ENCODE data around the gene PALD1.

The PALD1 gene

GRCh38 chr10:70539471-70539870 lies 60.9 kb downstream of the PALD1 start:
- no peaks in the 10 kb centered on the region for H3K4me1 ChIP-seq (ENCODE audit: control insufficient read depth in 1 of 2, insufficient read depth in 2 of 2, low read length in 2 of 2)
- no peaks in the 10 kb centered on the region for H3K27me3 ChIP-seq (ENCODE audit: insufficient read depth, low read length)
- H3K9me3 ChIP-seq (ENCODE audit: insufficient read depth, low read depth, low read length) = peaks cover 4% of the 10 kb centered on the region
- H2AFZ ChIP-seq (ENCODE audit: insufficient read depth, low read length, poor library complexity) = no peak overlapping the region
- no peak overlapping the region for H4K8ac ChIP-seq (ENCODE audit: low read depth, low read length)
- H3K9ac ChIP-seq (ENCODE audit: low read length) = no peak overlapping the region
- no peaks in the 10 kb centered on the region for H3K36me3 ChIP-seq (ENCODE audit: control insufficient read depth in 1 of 2, insufficient read depth in 2 of 2, low read length in 2 of 2)
- no peak overlapping the region for H3K18ac ChIP-seq (ENCODE audit: low read length)
- WGBS (ENCODE audit: extremely low coverage, insufficient coverage, insufficient read length) = no CpG with 5 or more reads among the region's 7 CpGs
- no peak overlapping the region for H4K91ac ChIP-seq (ENCODE audit: low read depth, low read length)
- H2AK5ac ChIP-seq (ENCODE audit: low read length) = no peak overlapping the region
- no peak overlapping the region for H3K14ac ChIP-seq (ENCODE audit: low read length)
- no peak for DNase-seq
- no peak overlapping the region for H2BK12ac ChIP-seq (ENCODE audit: low read length)
- H2BK120ac ChIP-seq (ENCODE audit: insufficient read depth, low read length, poor library complexity) = no peak overlapping the region
- no peak overlapping the region for H3K23ac ChIP-seq (ENCODE audit: low read length)
- no peaks in the 10 kb centered on the region for H3K79me1 ChIP-seq (ENCODE audit: low read length)
- no peak overlapping the region for H2BK5ac ChIP-seq (ENCODE audit: low read depth, low read length, poor library complexity)
- no peak overlapping the region for H4K12ac ChIP-seq (ENCODE audit: low read depth, low read length)
- H3K4me2 ChIP-seq (ENCODE audit: low read length) = no peak overlapping the region
- H3K27ac ChIP-seq (ENCODE audit: low read depth, low read length) = no peak overlapping the region
- H3K4ac ChIP-seq (ENCODE audit: low read depth, low read length) = no peak overlapping the region
- no peaks in the 10 kb centered on the region for H3K79me2 ChIP-seq (ENCODE audit: control insufficient read depth, insufficient read depth, low read length, poor library complexity)
- no peak overlapping the region for H3K4me3 ChIP-seq (ENCODE audit: low read depth, low read length)

- Histone ChIP-seq H4K12ac (ENCODE audit: low read depth, low read length) (no peak overlapping the region), H2AK5ac (ENCODE audit: low read length) (no peak overlapping the region), H3K79me1 (ENCODE audit: low read length) (no peaks in the 10 kb centered on the region), H2BK120ac (ENCODE audit: insufficient read depth, low read length, poor library complexity) (no peak overlapping the region), H3K4me2 (ENCODE audit: low read length) (no peak overlapping the region), H3K9ac (ENCODE audit: low read length) (no peak overlapping the region), H4K91ac (ENCODE audit: low read depth, low read length) (no peak overlapping the region), H3K14ac (ENCODE audit: low read length) (no peak overlapping the region), H3K9me3 (ENCODE audit: insufficient read depth, low read depth, low read length) (peaks cover 8% of the 10 kb centered on the region), H3K36me3 (ENCODE audit: control insufficient read depth in 1 of 2, insufficient read depth in 2 of 2, low read length in 2 of 2) (no peaks in the 10 kb centered on the region), H3K4me1 (ENCODE audit: control insufficient read depth in 1 of 2, insufficient read depth in 2 of 2, low read length in 2 of 2) (no peaks in the 10 kb centered on the region), H3K18ac (ENCODE audit: low read length) (no peak overlapping the region), H3K4me3 (ENCODE audit: low read depth, low read length) (no peak overlapping the region), H3K23ac (ENCODE audit: low read length) (no peak overlapping the region), H2AFZ (ENCODE audit: insufficient read depth, low read length, poor library complexity) (no peak overlapping the region), H3K4ac (ENCODE audit: low read depth, low read length) (no peak overlapping the region), H3K27me3 (ENCODE audit: insufficient read depth, low read length) (no peaks in the 10 kb centered on the region), H3K79me2 (ENCODE audit: control insufficient read depth, insufficient read depth, low read length, poor library complexity) (no peaks in the 10 kb centered on the region), H4K8ac (ENCODE audit: low read depth, low read length) (no peak overlapping the region), H3K27ac (ENCODE audit: low read depth, low read length) (no peak overlapping the region), H2BK5ac (ENCODE audit: low read depth, low read length, poor library complexity) (no peak overlapping the region), H2BK12ac (ENCODE audit: low read length) (no peak overlapping the region)
- 100% methylated on average over 2 of the region's 17 CpGs for whole genome bisulfite sequencing (ENCODE audit: extremely low coverage, insufficient coverage, insufficient read length)
- peak in 1 of 2 donors; percentile 46 for DNase-seq
These were observed 61.7 kb downstream of the PALD1 start for GRCh38 chr10:70540089-70540788.

- Histone ChIP-seq H4K12ac (ENCODE audit: low read depth, low read length) (no peak overlapping the region), H4K91ac (ENCODE audit: low read depth, low read length) (no peak overlapping the region), H2BK120ac (ENCODE audit: insufficient read depth, low read length, poor library complexity) (no peak overlapping the region), H3K9me3 (ENCODE audit: insufficient read depth, low read depth, low read length) (peaks cover 8% of the 10 kb centered on the region), H2AFZ (ENCODE audit: insufficient read depth, low read length, poor library complexity) (no peak overlapping the region), H2BK12ac (ENCODE audit: low read length) (no peak overlapping the region), H2BK5ac (ENCODE audit: low read depth, low read length, poor library complexity) (no peak overlapping the region), H3K79me1 (ENCODE audit: low read length) (no peaks in the 10 kb centered on the region), H3K79me2 (ENCODE audit: control insufficient read depth, insufficient read depth, low read length, poor library complexity) (no peaks in the 10 kb centered on the region), H3K23ac (ENCODE audit: low read length) (no peak overlapping the region), H3K27me3 (ENCODE audit: insufficient read depth, low read length) (no peaks in the 10 kb centered on the region), H3K4me2 (ENCODE audit: low read length) (no peak overlapping the region), H3K36me3 (ENCODE audit: control insufficient read depth in 1 of 2, insufficient read depth in 2 of 2, low read length in 2 of 2) (no peaks in the 10 kb centered on the region), H3K18ac (ENCODE audit: low read length) (no peak overlapping the region), H3K9ac (ENCODE audit: low read length) (no peak overlapping the region), H2AK5ac (ENCODE audit: low read length) (no peak overlapping the region), H3K4ac (ENCODE audit: low read depth, low read length) (no peak overlapping the region), H3K4me3 (ENCODE audit: low read depth, low read length) (no peak overlapping the region), H4K8ac (ENCODE audit: low read depth, low read length) (no peak overlapping the region), H3K14ac (ENCODE audit: low read length) (no peak overlapping the region), H3K27ac (ENCODE audit: low read depth, low read length) (no peak overlapping the region), H3K4me1 (ENCODE audit: control insufficient read depth in 1 of 2, insufficient read depth in 2 of 2, low read length in 2 of 2) (no peaks in the 10 kb centered on the region)
- no CpG with 5 or more reads among the region's 15 CpGs for WGBS (ENCODE audit: extremely low coverage, insufficient coverage, insufficient read length)
- no peak for DNase-seq
These were observed 62.3 kb downstream of the PALD1 start for GRCh38 chr10:70540789-70541360.

GRCh38 chr10:70541736-70542564 lies 63.4 kb downstream of the PALD1 start:
- Histone ChIP-seq H4K91ac (ENCODE audit: low read depth, low read length) (no peak overlapping the region), H3K4ac (ENCODE audit: low read depth, low read length) (no peak overlapping the region), H2AK5ac (ENCODE audit: low read length) (no peak overlapping the region), H3K4me2 (ENCODE audit: low read length) (no peak overlapping the region), H2BK12ac (ENCODE audit: low read length) (no peak overlapping the region), H4K12ac (ENCODE audit: low read depth, low read length) (no peak overlapping the region), H3K79me1 (ENCODE audit: low read length) (no peaks in the 10 kb centered on the region), H3K36me3 (ENCODE audit: control insufficient read depth in 1 of 2, insufficient read depth in 2 of 2, low read length in 2 of 2) (no peaks in the 10 kb centered on the region), H2BK5ac (ENCODE audit: low read depth, low read length, poor library complexity) (no peak overlapping the region), H3K27me3 (ENCODE audit: insufficient read depth, low read length) (no peaks in the 10 kb centered on the region), H3K9me3 (ENCODE audit: insufficient read depth, low read depth, low read length) (peaks cover 8% of the 10 kb centered on the region), H4K8ac (ENCODE audit: low read depth, low read length) (no peak overlapping the region), H3K4me3 (ENCODE audit: low read depth, low read length) (no peak overlapping the region), H3K79me2 (ENCODE audit: control insufficient read depth, insufficient read depth, low read length, poor library complexity) (no peaks in the 10 kb centered on the region), H2AFZ (ENCODE audit: insufficient read depth, low read length, poor library complexity) (no peak overlapping the region), H2BK120ac (ENCODE audit: insufficient read depth, low read length, poor library complexity) (no peak overlapping the region), H3K18ac (ENCODE audit: low read length) (no peak overlapping the region), H3K4me1 (ENCODE audit: control insufficient read depth in 1 of 2, insufficient read depth in 2 of 2, low read length in 2 of 2) (no peaks in the 10 kb centered on the region), H3K23ac (ENCODE audit: low read length) (no peak overlapping the region), H3K9ac (ENCODE audit: low read length) (no peak overlapping the region), H3K27ac (ENCODE audit: low read depth, low read length) (no peak overlapping the region), H3K14ac (ENCODE audit: low read length) (no peak overlapping the region)
- no CpG with 5 or more reads among the region's 14 CpGs for WGBS (ENCODE audit: extremely low coverage, insufficient coverage, insufficient read length)
- DNase-seq = no peak

Data from trophoblast cell (in vitro differentiated cells and primary cell).